Measurements from ENCODE around the gene CCR3.

DNA sequence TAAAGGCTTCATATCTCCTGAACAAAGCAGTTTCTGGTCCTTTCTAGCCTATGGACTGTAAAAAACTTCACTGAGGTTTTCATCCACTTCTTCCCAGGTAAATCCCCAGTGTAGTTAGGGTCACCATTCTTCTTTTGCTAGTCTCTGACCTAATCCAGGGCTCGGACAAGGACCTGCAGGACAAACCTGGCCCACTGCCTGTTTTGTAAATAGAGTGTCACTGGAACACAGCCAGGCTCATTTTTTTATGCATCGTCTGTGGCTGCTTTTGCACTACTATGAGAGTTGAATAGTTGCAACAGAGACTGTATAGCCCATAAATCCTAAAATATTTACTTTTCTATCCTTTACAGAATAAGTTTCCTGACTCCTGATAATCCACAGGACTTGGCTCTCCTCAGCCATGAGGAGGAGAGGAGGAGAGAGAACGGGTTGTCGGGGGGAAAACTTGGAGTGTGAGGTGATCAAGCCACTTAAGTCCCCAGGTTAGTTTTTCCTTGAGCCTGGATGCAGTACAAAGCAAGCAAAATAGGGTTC is 29.0 kb downstream of the CCR3 start:
- TF ChIP-seq, protein P1, sequence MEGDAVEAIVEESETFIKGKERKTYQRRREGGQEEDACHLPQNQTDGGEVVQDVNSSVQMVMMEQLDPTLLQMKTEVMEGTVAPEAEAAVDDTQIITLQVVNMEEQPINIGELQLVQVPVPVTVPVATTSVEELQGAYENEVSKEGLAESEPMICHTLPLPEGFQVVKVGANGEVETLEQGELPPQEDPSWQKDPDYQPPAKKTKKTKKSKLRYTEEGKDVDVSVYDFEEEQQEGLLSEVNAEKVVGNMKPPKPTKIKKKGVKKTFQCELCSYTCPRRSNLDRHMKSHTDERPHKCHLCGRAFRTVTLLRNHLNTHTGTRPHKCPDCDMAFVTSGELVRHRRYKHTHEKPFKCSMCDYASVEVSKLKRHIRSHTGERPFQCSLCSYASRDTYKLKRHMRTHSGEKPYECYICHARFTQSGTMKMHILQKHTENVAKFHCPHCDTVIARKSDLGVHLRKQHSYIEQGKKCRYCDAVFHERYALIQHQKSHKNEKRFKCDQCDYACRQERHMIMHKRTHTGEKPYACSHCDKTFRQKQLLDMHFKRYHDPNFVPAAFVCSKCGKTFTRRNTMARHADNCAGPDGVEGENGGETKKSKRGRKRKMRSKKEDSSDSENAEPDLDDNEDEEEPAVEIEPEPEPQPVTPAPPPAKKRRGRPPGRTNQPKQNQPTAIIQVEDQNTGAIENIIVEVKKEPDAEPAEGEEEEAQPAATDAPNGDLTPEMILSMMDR (optimal IDR thresholded peaks at IDR 0.05 in 1 of 3, IDR thresholded peaks at IDR 0.05 in 1 of 3, conservative IDR thresholded peaks at IDR 0.05 in 1 of 3; ENCODE audit: extremely low read depth in 1 of 3, insufficient read depth in 2 of 3, low read length in 3 of 3) = no peak
- no peak for TF ChIP-seq EZH2 (IDR thresholded peaks at IDR 0.05; ENCODE audit: low read length)
